RWPE1 (cell line): Measurements from ENCODE around the gene STK39.

Source experiments
- CTCF ChIA-PET: fragments of 350-600 bp; sonication (Branson Sonifier 250); formaldehyde crosslinking; extraction: SDS; loops from one replicate; lab custom pipeline; 2021; lab: Yijun Ruan, JAX
- POLR2A ChIA-PET: fragments of 400-600 bp; formaldehyde crosslinking; extraction: SDS; loops from one replicate; lab custom pipeline; 2020; ENCODE audit warnings: antibody characterized with exemption; ENCODE audit not compliant: low non-redundant PET; lab: Yijun Ruan, JAX
- DNase-seq: peaks from one replicate; pipeline ENCODE4 v3.0.0; 2012; ENCODE audit warnings: low spot score
- H3K27ac ChIP-seq: fragments of 450-650 bp; 2 replicates; pipeline ENCODE4 v1.5.1; 2017
- CTCF ChIP-seq: fragments of 450-650 bp; conservative IDR thresholded peaks from 2 replicates; pipeline ENCODE4 v1.5.1; 2017; ENCODE audit warnings: low read depth, mild to moderate bottlenecking

The STK39 gene

GRCh38 chr2:168097431-168097830 lies 150.0 kb downstream of the STK39 start:
- CTCF ChIA-PET: interaction anchor here (0.6 kb wide), 1 partner anchor 1858 kb away, joined by 4 read pairs; no protein-coding TSS in a partner anchor
- TF ChIP-seq CTCF: no peak
- peak overlapping the region; percentile 42; the same call in 1 of the 2 replicates for H3K27ac ChIP-seq
- DNase-seq: peak; percentile 79
- POLR2A ChIA-PET: no interaction called here

- TF ChIP-seq CTCF: no peak
- DNase-seq: no peak
- POLR2A ChIA-PET: no interaction called here
- no peak overlapping the region for H3K27ac ChIP-seq
- CTCF ChIA-PET: no interaction called here
Observed at GRCh38 chr2:168096158-168096557, 151.2 kb downstream of the STK39 start.

GRCh38 chr2:168091986-168092385 lies 155.4 kb downstream of the STK39 start:
- POLR2A ChIA-PET: no interaction called here

GRCh38 chr2:168090366-168091135 lies 156.8 kb downstream of the STK39 start:
- no peak for TF ChIP-seq CTCF
- no peak overlapping the region for H3K27ac ChIP-seq
- ChIA-PET CTCF (no interaction called here), POLR2A (no interaction called here)
- no peak for DNase-seq

More at GRCh38 chr2:168091986-168092385, 155.4 kb downstream of the STK39 start:
- CTCF ChIA-PET: no interaction called here
- no peak for TF ChIP-seq CTCF
- DNase-seq: no peak
- no peak overlapping the region for H3K27ac ChIP-seq

GRCh38 chr2:168089200-168089599 lies 158.2 kb downstream of the STK39 start:
- ChIA-PET POLR2A (no interaction called here), CTCF (no interaction called here)
- H3K27ac ChIP-seq: no peak overlapping the region
- TF ChIP-seq CTCF: no peak
- DNase-seq: no peak

GRCh38 chr2:168087401-168087800 lies 160.0 kb downstream of the STK39 start:
- no peak for TF ChIP-seq CTCF
- H3K27ac ChIP-seq: no peak overlapping the region
- no peak for DNase-seq
- ChIA-PET POLR2A (no interaction called here), CTCF (no interaction called here)
